Ovary (tissue), 3 donors: ENCODE data around the gene CD276.

Experiments used
- EP300 ChIP-seq: sonication (generic); formaldehyde crosslinking; IDR thresholded peaks from one replicate; pipeline ENCODE4 v1.6.1; 2017; ENCODE audit warnings: antibody characterized with exemption
- POLR2A ChIP-seq: fragments of 450-650 bp; IDR thresholded peaks from one replicate; pipeline ENCODE4 v1.6.1; 2017; ENCODE audit warnings: antibody characterized with exemption, mild to moderate bottlenecking, moderate library complexity
- TF ChIP-seq, protein P1 (sequence below), 3 donors: fragments of 450-650 bp in 2 of 3; fragments of 200-600 bp in 1 of 3; IDR thresholded peaks; one replicate each; pipeline versions ENCODE4 v1.5.1 to v1.8.0; 2016 to 2022; ENCODE audit warnings: antibody characterized with exemption in 3 of 3, mild to moderate bottlenecking in 1 of 3
- donor health status: DM: no; HTN: no; CAD: no.

DNA sequence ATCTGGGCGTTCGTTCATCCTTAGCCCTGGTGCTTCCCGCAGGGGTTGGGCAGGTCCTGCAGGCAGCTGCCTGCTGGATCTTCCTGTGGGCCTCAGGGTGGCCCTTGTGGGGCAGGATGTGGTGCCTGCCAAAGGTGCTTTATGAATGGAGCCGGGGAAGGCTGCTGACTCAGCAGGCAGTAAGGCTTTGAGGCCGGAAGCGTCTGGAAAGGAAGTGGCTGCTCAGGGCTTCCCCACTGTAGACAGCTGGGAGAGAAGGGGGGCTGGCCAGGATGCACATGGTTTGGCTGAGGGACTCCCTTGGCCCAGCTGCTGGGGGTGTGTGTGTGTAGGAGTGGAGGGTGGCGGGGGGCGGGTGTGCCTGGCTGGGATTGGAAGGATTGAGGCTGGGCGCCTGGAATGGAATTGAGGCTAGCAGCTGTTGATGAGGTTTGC is 12.9 kb downstream of the CD276 start:
- TF ChIP-seq POLR2A = no peak
- TF ChIP-seq, protein P1, sequence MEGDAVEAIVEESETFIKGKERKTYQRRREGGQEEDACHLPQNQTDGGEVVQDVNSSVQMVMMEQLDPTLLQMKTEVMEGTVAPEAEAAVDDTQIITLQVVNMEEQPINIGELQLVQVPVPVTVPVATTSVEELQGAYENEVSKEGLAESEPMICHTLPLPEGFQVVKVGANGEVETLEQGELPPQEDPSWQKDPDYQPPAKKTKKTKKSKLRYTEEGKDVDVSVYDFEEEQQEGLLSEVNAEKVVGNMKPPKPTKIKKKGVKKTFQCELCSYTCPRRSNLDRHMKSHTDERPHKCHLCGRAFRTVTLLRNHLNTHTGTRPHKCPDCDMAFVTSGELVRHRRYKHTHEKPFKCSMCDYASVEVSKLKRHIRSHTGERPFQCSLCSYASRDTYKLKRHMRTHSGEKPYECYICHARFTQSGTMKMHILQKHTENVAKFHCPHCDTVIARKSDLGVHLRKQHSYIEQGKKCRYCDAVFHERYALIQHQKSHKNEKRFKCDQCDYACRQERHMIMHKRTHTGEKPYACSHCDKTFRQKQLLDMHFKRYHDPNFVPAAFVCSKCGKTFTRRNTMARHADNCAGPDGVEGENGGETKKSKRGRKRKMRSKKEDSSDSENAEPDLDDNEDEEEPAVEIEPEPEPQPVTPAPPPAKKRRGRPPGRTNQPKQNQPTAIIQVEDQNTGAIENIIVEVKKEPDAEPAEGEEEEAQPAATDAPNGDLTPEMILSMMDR (IDR thresholded peaks at IDR 0.05) = no peak
- TF ChIP-seq EP300 = no peak
